ENCODE results near the gene SF3B6.
"Not testable (repeated sequence)": the region's sequence is repeated elsewhere in the genome, so short reads cannot be mapped to it uniquely, and the experiment has no call there.

The SF3B6 gene

DNA sequence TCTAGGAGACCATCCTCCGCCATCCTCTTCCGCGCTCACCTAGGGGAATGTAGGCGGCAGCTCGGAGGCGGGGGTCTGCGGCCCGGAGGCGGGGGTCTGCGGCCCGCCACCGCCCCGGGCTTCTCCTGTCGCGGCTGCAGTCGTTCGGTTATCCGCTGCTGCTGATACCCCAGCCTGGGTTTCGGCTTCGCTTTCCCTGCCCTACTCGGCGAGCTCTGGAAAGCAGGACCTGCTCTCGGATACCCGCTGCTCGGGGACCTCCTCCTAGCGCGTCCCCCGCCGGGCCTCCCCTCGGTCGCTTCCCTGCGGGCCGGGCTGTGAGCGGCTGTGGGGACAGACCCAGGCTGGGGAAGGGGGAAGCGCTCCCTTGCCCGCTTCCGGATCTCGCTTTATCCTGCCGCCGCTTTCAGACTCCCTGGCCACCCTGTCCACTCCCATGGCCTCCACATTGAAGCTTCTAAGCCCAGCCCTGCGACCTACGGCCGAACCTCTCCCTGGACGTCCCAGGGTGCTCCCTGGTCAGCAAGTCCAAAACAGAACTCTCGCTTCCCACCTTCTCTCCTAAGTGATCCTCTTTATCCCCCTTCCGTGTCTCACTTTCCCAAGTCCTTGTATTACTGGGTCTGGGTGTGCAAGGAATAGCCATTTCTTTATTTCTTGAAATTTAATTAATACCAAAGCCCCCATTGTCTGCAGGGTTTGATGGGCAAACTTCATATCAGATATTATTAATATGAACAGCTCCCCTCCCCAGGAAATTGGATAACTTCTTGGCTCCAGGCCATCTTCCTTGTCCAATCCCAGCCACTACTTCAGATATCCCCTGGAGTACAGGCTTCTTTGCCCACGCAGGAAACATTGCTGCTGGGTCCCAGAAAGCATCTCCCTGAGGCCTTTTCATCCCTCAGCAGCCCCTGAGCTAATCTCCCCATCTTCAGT is 25.8 kb downstream of the SF3B6 start:
- DNase-seq: no peak

DNA sequence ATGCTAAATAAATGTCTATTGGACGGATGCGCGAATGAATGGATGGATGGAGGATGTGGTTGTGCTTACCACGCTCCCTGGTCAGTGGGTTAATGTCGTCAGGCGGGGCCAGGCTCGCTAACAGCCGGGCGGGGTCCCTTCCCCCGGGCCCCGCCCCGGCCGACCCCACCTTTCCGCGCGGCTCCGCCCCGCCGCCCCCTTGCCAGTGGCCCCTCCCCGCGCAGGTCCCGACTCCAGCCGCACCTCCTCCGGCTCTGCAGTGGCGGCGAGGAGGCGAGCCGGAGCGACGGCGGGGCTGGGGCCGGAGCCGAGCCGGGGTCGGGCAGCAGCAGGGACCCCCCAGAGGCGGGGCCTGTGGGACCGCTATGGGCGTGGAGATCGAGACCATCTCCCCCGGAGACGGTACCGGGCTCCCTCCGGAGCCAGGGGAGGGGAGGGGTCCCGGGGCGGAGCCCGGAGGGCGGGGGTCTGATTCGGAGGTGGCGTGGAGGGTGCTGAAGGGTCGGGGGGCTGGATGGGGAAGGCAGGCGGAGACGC is 26.6 kb downstream of the SF3B6 start, which contains the start of gene FKBP1B:
TSS of gene FKBP1B (plus strand) at position 257 of the 537 bp plus-strand sequence. CDS start at position 366, 109 bp downstream.
- DNase-seq: peak; percentile 39

DNA sequence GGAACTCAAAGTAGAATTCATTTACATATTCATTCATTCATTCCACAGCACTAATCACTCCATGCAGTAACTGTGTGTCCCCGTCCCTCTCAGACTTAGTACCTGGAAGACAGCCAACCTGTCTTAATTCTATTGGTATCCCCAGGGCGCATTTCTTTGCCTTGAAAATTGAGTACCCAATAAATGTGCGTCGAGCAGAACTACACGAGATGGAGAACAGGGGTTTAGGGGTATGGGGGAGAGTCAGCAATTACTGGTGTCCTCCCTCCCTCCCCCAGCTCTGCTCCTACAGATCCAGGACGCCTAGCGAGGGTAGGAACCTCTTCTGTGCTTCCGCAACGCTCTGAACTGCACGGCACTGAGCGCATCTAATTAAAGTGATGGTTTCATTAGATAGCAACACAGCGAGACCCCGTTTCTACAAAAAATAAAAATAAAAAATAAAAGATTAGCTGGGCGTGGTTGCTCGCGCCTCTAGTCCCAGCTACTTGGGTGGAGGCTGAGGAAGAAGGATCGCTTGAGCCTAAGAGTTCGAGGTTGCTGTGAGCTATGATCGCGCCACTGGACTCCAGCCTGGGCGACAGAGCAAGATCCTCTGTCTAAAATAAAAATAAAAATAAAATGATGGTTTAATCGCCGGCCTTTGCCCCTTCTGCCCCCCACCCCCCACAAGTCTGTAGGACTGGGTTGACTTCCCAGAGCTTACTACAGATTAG is 27.2 kb downstream of the SF3B6 start:
- no peak for DNase-seq

DNA sequence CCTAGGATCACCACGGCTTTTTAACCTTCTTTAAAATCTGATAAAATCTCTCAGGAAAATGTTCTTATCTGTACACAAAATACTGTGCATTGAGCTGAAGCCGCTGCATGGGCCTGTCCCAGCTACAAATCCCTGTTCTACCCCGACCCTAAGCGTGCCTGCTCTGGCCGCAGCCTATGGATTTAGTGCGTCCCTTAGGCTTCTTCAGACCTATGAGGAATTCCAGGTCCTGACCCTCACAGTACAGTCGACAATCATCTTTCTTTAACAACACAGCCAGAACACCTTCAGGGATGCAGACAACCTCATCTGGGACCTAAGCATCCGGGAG is 28.5 kb downstream of the SF3B6 start:
- no peak for DNase-seq

DNA sequence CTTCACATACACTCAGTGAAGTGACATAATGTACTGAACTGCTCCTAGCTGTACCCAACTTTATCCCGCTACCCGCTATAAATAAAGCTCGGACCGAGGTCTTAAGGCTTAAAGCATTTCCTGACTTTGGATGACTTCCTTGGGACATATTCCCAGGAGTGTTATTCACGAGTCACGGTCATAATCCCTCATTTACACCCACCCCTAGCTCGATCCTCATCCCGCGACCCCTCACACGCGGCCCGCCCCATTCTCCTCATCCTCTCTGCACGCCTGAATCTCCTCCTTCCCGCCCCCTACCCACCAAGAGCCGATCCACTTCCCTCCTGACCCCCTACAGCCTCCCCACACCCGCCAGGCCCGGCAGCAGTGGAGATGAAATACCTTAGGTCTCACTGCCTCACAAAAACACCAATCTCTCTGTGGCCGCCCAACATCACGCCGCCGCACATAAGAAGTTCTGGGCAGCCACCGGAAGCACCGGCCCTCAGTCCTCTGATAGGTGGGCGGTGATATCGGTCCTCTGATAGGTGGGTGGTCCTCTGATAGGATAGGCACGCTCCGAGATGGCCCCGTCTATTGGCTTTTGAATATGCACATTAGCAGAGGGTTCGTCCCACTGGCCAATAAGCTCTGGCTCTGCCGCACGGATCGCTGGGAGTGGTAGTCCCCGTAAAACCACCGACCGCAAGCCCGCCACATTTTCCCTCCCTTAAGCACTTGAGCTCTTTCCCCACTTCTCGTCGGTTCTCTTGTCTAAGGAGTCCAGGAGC is 29.0 kb downstream of the SF3B6 start, which contains the start of gene WDCP:
TSS of gene WDCP (minus strand) at position 462 of the 773 bp plus-strand sequence. CDS start 7,897 bp downstream, outside the sequence.
- peak; percentile 91 for DNase-seq

DNA sequence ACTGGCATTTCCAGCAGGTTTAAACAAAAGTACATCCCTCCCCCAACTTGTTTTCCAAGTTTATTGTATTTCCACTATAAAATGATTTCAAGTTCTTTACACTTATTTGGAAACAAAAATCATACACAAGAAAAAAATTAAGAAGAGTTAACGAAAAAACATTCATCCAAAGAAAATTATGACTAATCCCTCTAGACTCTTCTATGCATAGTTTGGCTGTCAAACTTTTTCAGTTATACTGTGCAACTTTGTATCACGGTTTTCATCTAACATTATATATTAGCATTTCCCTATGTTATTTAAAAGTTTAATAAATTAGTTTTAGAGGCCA is 29.6 kb downstream of the SF3B6 start:
- DNase-seq: no peak

DNA sequence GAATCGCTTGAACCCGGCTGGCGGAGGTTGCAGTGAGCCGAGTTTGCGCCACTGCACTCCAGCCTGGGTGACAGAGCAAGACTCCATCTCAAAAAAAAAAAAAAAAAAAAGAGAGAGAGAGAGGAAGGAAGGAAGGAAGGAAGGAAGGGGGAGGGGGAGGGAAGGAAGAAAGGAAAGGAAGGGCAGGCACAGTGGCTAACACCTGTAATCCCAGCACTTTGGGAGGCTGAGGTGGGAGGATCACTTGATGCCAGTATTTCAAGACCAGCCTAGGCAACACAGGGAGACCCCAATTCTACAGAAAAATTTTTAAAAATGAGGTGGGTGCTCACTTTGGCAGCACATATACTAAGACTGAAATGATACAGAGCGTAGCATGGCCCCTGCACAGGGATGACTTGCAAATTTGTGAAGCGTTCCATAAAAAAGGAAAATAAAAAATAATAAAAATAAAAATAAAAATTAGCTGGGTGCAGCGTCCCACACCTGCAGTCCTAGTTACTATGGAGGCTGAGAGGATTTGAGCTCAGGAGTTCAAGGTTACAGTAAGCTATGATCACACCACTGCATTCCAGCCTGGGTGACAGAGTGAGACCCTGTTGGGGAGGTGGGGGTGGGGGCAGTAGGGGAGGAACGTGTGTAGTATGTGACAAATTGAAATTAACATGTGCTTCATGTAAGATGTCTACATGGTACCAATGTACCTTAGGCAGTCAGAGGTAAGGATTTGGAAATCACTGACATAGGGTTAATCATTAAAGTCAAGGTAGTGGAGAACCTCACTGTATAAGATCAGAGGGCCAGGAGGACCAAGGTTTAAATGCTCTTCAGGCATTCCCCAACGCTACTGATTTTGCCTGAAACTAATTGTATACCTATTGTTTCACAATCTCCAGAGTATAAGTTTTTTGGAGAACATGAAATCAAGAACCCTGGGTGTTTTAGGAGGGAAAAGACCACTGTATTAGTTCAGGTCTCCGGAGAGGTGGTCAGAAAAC is 30.3 kb downstream of the SF3B6 start:
- DNase-seq: no peak

DNA sequence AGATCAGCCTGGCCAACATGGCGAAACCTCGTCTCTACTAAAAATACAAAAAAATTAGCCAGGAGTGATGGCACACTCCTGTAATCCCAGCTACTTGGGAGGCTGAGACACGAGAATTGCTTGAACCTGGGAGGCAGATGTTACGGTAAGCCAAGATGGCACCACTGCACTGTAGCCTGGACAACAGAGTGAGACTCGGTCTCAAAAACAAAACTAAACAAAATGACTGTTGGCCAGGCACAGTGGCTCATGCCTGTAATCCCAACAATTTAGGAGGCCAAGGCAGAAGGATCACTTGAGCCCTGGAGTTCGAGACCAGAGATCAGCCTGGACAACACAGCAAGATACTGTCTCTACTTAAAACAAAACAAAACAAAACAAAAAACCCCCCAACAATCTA is 33.0 kb downstream of the SF3B6 start:
- DNase-seq: not testable (repeated sequence)

DNA sequence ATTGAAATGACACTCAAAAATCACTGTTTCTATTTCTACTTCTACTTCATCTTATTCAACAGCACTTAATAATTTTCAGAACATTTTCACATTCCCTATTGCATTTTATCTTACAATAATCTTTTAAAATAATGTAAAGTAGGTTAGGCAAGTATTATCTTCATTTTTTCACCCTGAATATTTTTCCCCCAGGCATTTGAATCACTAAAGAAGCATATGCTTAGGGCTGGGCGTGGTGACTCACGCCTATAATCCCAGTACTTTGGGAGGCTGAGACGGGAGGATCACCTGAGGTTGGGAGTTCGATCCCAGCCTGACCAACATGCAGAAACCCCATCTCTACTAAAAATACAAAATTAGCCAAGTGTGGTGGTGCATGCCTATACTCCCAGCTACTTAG is 35.6 kb downstream of the SF3B6 start:
- no peak for DNase-seq

DNA sequence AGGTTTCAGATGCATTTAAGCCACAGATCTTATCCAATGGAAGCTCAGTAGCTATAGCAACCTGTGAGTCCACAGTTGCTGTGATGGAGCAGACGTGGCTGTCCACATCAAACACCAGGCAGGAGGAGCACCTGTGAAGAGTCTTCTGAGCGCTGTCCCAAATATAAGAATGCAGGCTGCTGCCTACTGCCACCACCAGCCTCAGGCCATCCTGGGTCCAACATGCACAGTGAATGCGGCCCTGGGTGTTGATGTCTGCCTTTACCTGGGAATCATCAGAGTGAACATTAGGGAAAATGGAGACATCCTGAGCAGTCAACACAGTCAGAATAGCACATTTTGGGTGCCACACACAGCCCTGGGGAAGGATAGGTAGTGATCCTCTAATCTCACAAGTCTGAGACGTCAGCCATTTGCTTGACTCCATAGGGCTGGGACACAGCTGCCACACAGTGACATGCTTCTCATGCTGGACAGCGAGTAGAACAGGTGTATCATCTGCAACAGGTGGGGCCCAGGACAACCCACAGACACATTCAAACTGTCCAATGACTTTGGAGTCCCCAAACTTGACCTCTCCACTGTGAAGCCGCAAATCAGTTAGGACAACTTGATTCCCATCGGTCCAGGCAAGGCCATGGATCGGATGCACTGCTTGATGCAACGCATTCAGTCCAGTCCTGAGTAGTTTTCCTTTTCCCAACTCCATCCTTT is 37.2 kb downstream of the SF3B6 start:
- DNase-seq: no peak

DNA sequence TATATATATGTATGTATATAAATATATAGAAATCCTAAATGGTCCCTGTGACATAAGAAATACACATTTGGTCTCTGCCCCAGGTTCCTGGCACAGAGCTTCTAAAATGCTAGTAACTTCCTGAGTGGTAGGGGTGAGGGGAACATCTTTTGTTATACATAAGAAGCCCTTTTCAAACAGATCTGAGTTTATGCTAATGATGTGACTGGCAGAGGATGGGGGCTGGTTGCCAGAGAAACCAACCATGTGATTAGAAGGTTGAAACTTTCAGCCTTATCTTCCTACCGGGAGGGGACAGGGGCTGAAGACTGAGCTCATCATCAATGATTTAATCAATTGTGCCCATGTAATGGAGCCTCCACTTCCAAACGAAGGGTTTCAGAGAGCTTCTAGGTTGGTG is 49.9 kb downstream of the SF3B6 start:
- no peak for DNase-seq

DNA sequence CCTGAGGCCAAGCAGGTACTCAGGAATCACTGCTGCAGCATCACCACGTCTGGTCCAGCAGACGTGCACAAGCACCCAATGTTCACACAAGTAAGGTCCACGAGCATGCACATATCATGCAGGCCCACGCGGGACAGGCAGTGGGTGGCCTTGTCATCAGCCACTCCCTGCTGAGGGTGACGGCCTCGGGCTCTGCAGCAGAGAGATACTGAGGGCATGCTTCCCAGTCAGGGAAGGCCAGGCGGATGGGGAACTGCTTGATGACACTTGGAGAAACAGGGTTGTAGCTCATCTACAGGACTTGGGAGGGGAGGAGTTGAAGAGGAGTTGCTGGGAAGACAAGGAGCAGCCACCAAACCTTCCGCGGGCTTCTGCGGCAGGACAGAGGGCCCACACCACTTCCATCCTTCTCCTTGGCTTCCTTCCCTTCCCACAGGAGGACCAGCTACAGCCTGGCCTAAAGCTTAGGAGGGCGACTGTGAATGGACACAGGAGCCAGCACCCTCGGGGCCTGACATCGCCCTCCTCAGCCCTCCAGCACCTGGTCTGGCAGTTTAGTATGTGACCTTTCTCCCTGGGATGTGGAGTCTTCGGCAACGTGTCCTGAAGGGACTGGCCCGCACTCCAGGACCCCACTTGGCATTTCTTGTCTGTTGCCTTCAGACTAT is 51.0 kb downstream of the SF3B6 start:
- no peak for DNase-seq

DNA sequence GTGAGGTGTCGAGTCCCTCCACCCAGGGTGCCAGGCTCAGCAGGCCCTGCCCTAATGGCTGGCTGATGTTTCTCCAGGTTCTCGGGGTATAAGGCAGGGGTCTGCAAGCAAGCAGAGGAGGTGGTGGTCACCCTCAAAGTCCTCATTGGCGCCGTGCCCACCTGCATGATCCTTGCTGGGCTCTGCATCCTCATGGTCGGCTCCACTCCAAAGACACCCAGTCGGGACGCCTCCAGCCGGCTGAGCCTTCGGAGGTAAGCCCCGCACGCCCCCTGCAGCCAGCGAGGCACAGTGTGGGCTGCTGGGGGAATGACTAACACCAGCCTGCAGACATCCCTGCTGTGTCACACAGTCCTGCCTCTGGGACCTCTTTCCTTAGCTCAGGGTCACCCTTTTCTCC is 52.1 kb downstream of the SF3B6 start:
- DNase-seq: no peak

DNA sequence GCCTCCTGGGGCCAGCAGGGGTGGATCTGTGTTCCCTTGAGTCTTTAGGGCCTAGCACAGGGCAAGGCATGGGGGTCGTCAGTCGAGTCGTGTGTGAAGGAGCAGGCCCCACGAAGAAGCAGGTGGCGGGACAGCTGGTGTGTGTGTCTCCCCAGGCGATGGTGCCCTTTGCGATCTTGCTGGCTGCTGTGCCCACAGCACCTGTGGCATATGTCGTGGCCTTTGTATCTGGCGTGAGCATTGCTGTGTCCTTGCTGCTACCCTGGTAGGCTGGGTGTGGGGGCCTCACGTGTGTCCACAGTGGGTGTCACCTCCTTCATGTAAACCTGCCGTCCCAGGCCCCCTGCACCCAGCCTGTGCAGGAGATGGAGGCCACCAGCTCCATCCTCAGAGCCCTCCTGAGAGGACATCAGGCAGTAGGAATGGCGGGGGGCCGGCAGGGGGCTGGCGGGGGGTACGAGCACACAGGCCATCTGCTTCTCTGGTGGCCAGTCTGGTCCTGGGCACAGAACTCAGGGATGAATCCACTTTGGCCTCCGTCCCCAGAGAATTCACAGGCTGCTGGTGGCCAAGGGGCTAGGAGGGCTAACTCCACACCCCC is 53.1 kb downstream of the SF3B6 start:
- DNase-seq: no peak

DNA sequence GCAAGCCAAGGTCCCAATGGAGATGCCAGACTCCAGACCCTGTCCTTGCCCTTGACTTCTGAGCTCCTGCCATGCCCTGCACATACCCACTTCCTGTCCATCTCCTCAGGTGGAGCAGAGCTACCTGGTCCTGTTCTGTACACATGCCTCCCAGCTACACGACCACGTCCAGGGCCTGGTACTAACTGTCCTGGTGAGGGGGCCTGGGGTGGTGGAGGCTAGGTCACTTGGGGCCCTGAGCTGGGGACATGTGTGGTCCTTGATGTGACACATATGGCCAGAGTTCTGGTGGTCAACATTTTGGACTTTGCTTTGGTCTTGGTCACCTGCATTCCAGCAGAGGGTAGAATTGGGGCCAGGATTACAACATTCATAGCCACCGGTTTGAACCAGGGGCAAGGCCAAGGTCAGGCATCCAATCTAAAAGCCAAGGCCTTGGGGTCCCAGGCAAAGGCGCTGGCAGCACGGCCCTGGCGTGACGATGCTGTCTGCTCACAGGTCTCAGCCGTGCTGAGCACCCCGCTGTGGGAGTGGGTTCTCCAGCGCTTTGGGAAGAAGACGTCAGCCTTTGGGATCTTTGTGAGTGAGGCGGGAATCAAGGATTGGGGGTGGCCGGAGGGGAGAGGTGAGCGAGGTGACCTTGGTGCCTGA is 53.7 kb downstream of the SF3B6 start:
- no peak for DNase-seq

DNA sequence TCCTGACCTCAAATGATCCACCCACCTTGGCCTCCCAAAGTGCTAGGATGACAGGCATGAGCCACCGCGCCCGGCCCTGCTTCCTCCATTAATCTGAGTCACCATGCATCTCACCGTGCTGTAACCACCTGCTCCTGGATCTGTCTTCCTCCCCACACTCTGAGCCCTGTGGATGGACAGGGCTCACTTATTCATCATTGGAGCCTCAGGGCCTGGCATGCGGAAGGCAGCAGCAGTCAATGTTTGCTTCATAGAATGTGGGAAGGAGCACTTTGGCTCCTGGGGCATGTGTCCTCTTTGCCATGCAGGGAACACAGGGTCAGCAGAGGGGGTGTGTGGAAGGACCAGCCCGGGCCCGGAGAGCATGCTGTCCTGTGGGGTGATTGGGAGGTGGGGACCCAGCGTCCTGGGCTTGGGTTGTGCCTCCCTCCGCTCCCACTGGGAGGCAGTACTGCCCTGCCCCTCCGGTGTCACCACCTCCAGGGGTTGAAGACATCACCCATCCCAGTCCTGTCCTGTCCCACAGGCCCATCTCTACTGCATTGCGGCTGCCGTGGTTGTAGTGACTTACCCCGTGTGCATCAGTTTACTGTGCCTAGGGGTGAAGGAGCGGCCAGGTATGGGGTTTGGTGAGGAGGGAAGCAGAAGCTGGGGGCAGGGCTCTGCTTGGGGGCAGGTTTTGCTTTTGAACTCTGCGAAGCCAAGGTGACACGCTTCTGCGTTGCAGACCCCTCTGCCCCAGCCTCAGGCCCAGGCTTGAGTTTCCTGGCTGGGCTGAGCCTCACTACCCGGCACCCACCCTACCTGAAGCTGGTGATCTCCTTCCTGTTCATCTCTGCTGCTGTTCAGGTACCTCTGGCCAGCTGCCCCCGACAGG is 54.8 kb downstream of the SF3B6 start:
- DNase-seq: no peak

DNA sequence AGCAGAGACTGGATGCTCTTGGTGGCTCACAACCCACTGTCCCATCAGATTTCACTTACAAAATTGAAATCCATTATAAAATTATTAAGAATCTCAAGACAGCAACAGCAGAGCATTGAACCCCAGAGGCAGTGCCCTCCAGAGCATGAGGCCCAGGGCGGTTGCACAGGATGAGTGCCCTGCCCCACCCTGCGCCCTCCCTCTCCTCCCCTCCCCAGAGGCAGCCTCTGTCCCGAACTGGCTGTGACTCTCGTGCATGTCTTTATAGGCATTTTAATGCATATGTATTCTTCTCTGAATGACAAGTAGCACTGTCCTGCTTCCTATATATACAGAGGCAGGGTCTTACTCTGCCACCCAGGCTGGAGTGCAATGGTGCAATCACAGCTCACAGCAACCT is 55.9 kb downstream of the SF3B6 start:
- DNase-seq: no peak

DNA sequence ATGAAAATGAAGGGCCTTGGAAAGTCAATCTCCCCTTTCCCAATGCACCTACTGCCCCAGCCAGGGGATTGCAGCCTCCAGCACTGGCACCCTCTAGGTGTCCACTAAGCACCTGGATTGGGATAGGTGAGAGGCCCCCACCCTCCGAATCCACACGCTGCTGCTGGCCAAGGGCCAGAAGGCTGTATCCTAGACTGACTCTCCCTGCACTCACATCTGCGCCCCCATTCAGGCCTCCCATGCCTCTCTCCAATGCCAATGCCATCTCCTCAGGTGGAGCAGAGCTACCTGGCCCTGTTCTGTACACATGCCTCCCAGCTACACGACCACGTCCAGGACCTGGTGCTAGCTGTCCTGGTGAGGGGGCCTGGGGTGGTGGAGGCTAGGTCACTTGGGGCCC is 56.4 kb downstream of the SF3B6 start:
- DNase-seq: no peak
